Lower leg skin (tissue), 3 donors: Measurements from ENCODE around the gene TADA3.

Experiments
- CTCF ChIP-seq, 3 donors: fragments of 450-650 bp; IDR thresholded peaks; one replicate each; pipeline ENCODE4 v1.5.1; 2016; ENCODE audit warnings: antibody characterized with exemption in 3 of 3, mild to moderate bottlenecking in 3 of 3, moderate library complexity in 2 of 3
- POLR2A ChIP-seq, 2 donors: fragments of 450-650 bp; IDR thresholded peaks; one replicate each; pipeline ENCODE4 v1.6.1; 2016 to 2017; ENCODE audit warnings: antibody characterized with exemption in 2 of 2, mild to moderate bottlenecking in 1 of 2, moderate library complexity in 1 of 2

GRCh38 chr3:9828801-9829755 is 36.8 kb upstream of the TADA3 start:
- TF ChIP-seq CTCF (IDR thresholded peaks at IDR 0.05): no peak
- TF ChIP-seq POLR2A (IDR thresholded peaks at IDR 0.05): no peak
